Measurements from ENCODE around the gene PHC2. TPM values are rescaled to one million over a fixed set of nuclear protein-coding genes. Genes with fewer than 3 reads are reported as not detected.

The PHC2 gene
- total RNA-seq, 1 experiment from 2014 or later, result 9.4 TPM

- Histone ChIP-seq H4K20me1 (ENCODE audit: control insufficient read depth, insufficient read depth, insufficient read length) (no peaks in the 10 kb centered on the region), H2AK5ac (ENCODE audit: insufficient read length, low read length) (no peak within 1 kb of the TSS), H3K18ac (ENCODE audit: insufficient read length, low read depth, low read length) (no peak within 1 kb of the TSS), H3K79me1 (ENCODE audit: insufficient read depth, low read depth, low read length, poor library complexity, severe bottlenecking) (no peaks in the 10 kb centered on the region), H3K23me2 (ENCODE audit: insufficient read length, low read depth, low read length, poor library complexity, severe bottlenecking) (peaks cover 6% of the 10 kb centered on the region), H2BK20ac (ENCODE audit: low read depth, low read length, poor library complexity, severe bottlenecking) (no peak within 1 kb of the TSS), H3K14ac (ENCODE audit: insufficient read depth, low read length) (no peak within 1 kb of the TSS), H3T11ph (ENCODE audit: low read length) (no peak within 1 kb of the TSS), H2BK120ac (ENCODE audit: low read depth, low read length, poor library complexity, severe bottlenecking) (no peak within 1 kb of the TSS), H2BK15ac (ENCODE audit: low read depth, low read length) (no peak within 1 kb of the TSS), H2BK12ac (ENCODE audit: insufficient read length, low read depth, low read length) (no peak within 1 kb of the TSS), H3K4ac (ENCODE audit: low read depth, low read length) (no peak within 1 kb of the TSS), H3K4me2 (ENCODE audit: insufficient read depth, insufficient read length, low read length) (peak within 1 kb of the TSS; percentile 67), H4K8ac (replicated peaks; ENCODE audit: insufficient read length, low read depth, low read length) (no peak within 1 kb of the TSS), H3K9ac (ENCODE audit: extremely low read depth, insufficient read length, low read length) (no peak within 1 kb of the TSS), H3K4me1 (ENCODE audit: insufficient read depth, low read length) (no peaks in the 10 kb centered on the region; the same call in 1 of the 2 replicates), H3K9me3 (ENCODE audit: control insufficient read depth, low read depth, low read length) (no peaks in the 10 kb centered on the region), H4K91ac (ENCODE audit: insufficient read length, low read depth, low read length) (no peak within 1 kb of the TSS), H3K56ac (ENCODE audit: insufficient read length, low read depth, low read length) (no peak within 1 kb of the TSS), H3K23ac (ENCODE audit: insufficient read length, low read depth, low read length) (no peak within 1 kb of the TSS), H2BK5ac (ENCODE audit: insufficient read length, low read length) (no peak within 1 kb of the TSS), H4K5ac (ENCODE audit: insufficient read length, low read depth, low read length) (no peak within 1 kb of the TSS), H2AFZ (ENCODE audit: low read length) (no peak within 1 kb of the TSS), H3K79me2 (ENCODE audit: insufficient read depth, low read length) (no peaks in the 10 kb centered on the region), H3K27me3 (ENCODE audit: insufficient read depth, low read length) (no peaks in the 10 kb centered on the region), H3K27ac (ENCODE audit: insufficient read length, low read depth, low read length) (no peak within 1 kb of the TSS)
- WGBS (ENCODE audit: extremely low coverage, insufficient read length, low lambda C conversion rate), result no CpG with 5 or more reads among the region's 38 CpGs
- Mint-ChIP-seq H3K27ac (peak within 1 kb of the TSS in 2 of 3 experiments; percentile 49 to 65; a peak in 3 of 7 replicates), H3K4me3 (peak within 1 kb of the TSS; percentile 85 to 87), H3K27me3 (ENCODE audit: low read depth) (no peaks in the 10 kb centered on the region; the same call in none of the 2 replicates), H3K4me1 (peaks cover 20 to 26% of the 10 kb centered on the region in 2 experiments), H3K36me3 (ENCODE audit: insufficient read depth in 1 of 3, low read depth in 3 of 3) (no peaks in the 10 kb centered on the region; a peak in 1 of 7 replicates), H3K9me3 (no peaks in the 10 kb centered on the region)
- no peak for TF ChIP-seq CTCF (conservative IDR thresholded peaks at IDR 0.05)
- peak; percentile 99 for DNase-seq
Measured at GRCh38 chr1:33472269-33472980, 41.5 kb upstream of the PHC2 start, which contains the start of gene ZSCAN20. ZSCAN20 (plus strand) TSS chr1:33472645; CDS start chr1:33479289, 6,644 bp downstream.

Data from H9 (cell line).